GM23248 (cell line): ENCODE measurements around the gene NKAIN4. TPM values are rescaled to one million over a fixed set of nuclear protein-coding genes. Genes with fewer than 3 reads are reported as not detected.

ENCODE experiments used
- DNase-seq: peaks from one replicate; pipeline ENCODE4 v3.0.0-alpha.2; 2015
- H2AFZ ChIP-seq: fragments of 200-600 bp; sonication (generic); 2 replicates; pipeline ENCODE4 v1.6.1; 2016; ENCODE audit warnings: antibody characterized with exemption
- H3F3A ChIP-seq: fragments of 200-600 bp; sonication (generic); 2 replicates; pipeline ENCODE4 v1.6.1; 2016; ENCODE audit warnings: mild to moderate bottlenecking, antibody characterized with exemption, mixed run types; ENCODE audit not compliant: insufficient read depth
- H3K27ac ChIP-seq: fragments of 200-600 bp; sonication (generic); 2 replicates; pipeline ENCODE4 v1.5.1; 2016; ENCODE audit warnings: mild to moderate bottlenecking
- H3K27me3 ChIP-seq: fragments of 200-600 bp; sonication (generic); replicated peaks from 2 replicates; pipeline ENCODE4 v1.6.1; 2016; ENCODE audit warnings: mild to moderate bottlenecking; ENCODE audit not compliant: insufficient read depth
- H3K36me3 ChIP-seq: fragments of 200-600 bp; sonication (generic); 2 replicates; pipeline ENCODE4 v1.6.1; 2016; ENCODE audit warnings: low read depth, mild to moderate bottlenecking
- H3K4me1 ChIP-seq: fragments of 200-600 bp; sonication (generic); 2 replicates; pipeline ENCODE4 v1.6.1; 2016; ENCODE audit warnings: mild to moderate bottlenecking; ENCODE audit not compliant: insufficient read depth
- H3K4me2 ChIP-seq: fragments of 200-600 bp; sonication (generic); one replicate; pipeline ENCODE4 v1.6.1; 2016; ENCODE audit warnings: mild to moderate bottlenecking; ENCODE audit not compliant: unreplicated experiment
- H3K4me3 ChIP-seq: fragments of 200-600 bp; sonication (generic); 2 replicates; pipeline ENCODE4 v1.5.1; 2016; ENCODE audit warnings: mild to moderate bottlenecking
- H3K79me2 ChIP-seq: fragments of 200-600 bp; sonication (generic); 2 replicates; pipeline ENCODE4 v1.6.1; 2016; ENCODE audit warnings: mild to moderate bottlenecking; ENCODE audit not compliant: insufficient read depth
- H3K9ac ChIP-seq: fragments of 200-600 bp; sonication (generic); 2 replicates; pipeline ENCODE4 v1.6.1; 2016; ENCODE audit warnings: mild to moderate bottlenecking
- H3K9me2 ChIP-seq: fragments of 200-600 bp; sonication (generic); 2 replicates; pipeline ENCODE4 v1.6.1; 2016; ENCODE audit warnings: mixed run types, mild to moderate bottlenecking, moderate library complexity; ENCODE audit not compliant: insufficient read depth
- H3K9me3 ChIP-seq: fragments of 200-600 bp; sonication (generic); one replicate; pipeline ENCODE4 v1.6.1; 2017; ENCODE audit warnings: low read depth
- H4K20me1 ChIP-seq: fragments of 200-600 bp; sonication (generic); 2 replicates; pipeline ENCODE4 v1.6.0; 2016; ENCODE audit not compliant: insufficient read depth
- EZH2 ChIP-seq: fragments of 200-600 bp; sonication (generic); IDR thresholded peaks from 2 replicates; pipeline ENCODE4 v1.6.1; 2018; ENCODE audit warnings: antibody characterized with exemption, mild to moderate bottlenecking; ENCODE audit not compliant: insufficient read depth, poor library complexity, severe bottlenecking
- EZH2phosphoT487 ChIP-seq: fragments of 200-600 bp; sonication (generic); IDR thresholded peaks from 2 replicates; pipeline ENCODE4 v1.6.1; 2018; ENCODE audit warnings: antibody characterized with exemption, moderate library complexity, mild to moderate bottlenecking, low read depth; ENCODE audit not compliant: insufficient read depth
- WGBS, 2 experiments: methylation state at CpG; one replicate each; pipeline ENCODE4 v1.1.6; 2015 to 2017; ENCODE audit warnings: low lambda C conversion rate in 2 of 2, low coverage in 1 of 2; ENCODE audit errors: missing lambda C conversion rate in 2 of 2; 5-methylcytosine and 5-hydroxymethylcytosine counted together
- in situ Hi-C: fragments of 300-500 bp; cut with MboI; formaldehyde crosslinking; loops from 2 replicates; pipeline ENCODE4 v1.15.0; 2020
- polyA plus RNA-seq: library from polyadenylated mRNA; unstranded; fragments of >200 nt; fragmentation: Nextera tagmentation; extraction: Ambion mirVana; gene quantifications from 2 replicates; pipeline ENCODE4 v1.2.1, GENCODE V29; 2016
- total RNA-seq: library from RNA; depleted of rRNA; stranded (reverse); fragments of >200 nt; shearing (Covaris generic); gene quantifications from 2 replicates; pipeline ENCODE4 v1.2.3, GENCODE V29; 2014; rRNA removed

NKAIN4 gene
- total RNA-seq = not detected in 2 replicates
- polyA plus RNA-seq = not detected in 2 replicates

GRCh38 chr20:63254232-63254605 is at the start of gene NKAIN4:
TSS of gene NKAIN4 (minus strand) at chr20:63254463. CDS start at chr20:63254450, 13 bp downstream.
- WGBS, 2 experiments = 0 to 3% methylated on average over 17 to 24 of the region's 46 CpGs

GRCh38 chr20:63303095-63303666 is 48.9 kb upstream of the NKAIN4 start:
- Histone ChIP-seq H4K20me1 (no peaks in the 10 kb centered on the region), H3F3A (0 out of 2 replicates have a peak, but pooled peaks cover 3% of the 10 kb centered on the region), H3K9me3 (no peaks in the 10 kb centered on the region), H3K9me2 (no peaks in the 10 kb centered on the region), H3K27ac (no peak overlapping the region), H3K36me3 (no peaks in the 10 kb centered on the region), H3K4me2 (no peak overlapping the region), H3K9ac (no peak overlapping the region), H3K4me3 (no peak overlapping the region), H3K4me1 (no peaks in the 10 kb centered on the region), H2AFZ (no peak overlapping the region), H3K79me2 (no peaks in the 10 kb centered on the region), H3K27me3 (peaks cover 29% of the 10 kb centered on the region)
- TF ChIP-seq EZH2phosphoT487 (no peak), EZH2 (no peak)
- no peak for DNase-seq
- in situ Hi-C loops = no loop called here
- WGBS, 2 experiments = 33 to 36% methylated on average over 5 of the region's 5 CpGs

More at GRCh38 chr20:63254232-63254605, at the start of gene NKAIN4:
- Histone ChIP-seq H3K4me3 (no peak within 1 kb of the TSS), H3K27me3 (peaks cover 31% of the 10 kb centered on the region), H3F3A (no peaks in the 10 kb centered on the region), H3K27ac (no peak within 1 kb of the TSS), H3K9me3 (no peaks in the 10 kb centered on the region), H3K4me2 (no peak within 1 kb of the TSS), H4K20me1 (no peaks in the 10 kb centered on the region), H3K9me2 (no peaks in the 10 kb centered on the region), H3K4me1 (no peaks in the 10 kb centered on the region), H3K9ac (no peak within 1 kb of the TSS), H2AFZ (no peak within 1 kb of the TSS), H3K79me2 (no peaks in the 10 kb centered on the region), H3K36me3 (no peaks in the 10 kb centered on the region)
- no peak for DNase-seq
- in situ Hi-C loops = no loop called here
- no peak for TF ChIP-seq EZH2
- no peak for TF ChIP-seq EZH2phosphoT487

GRCh38 chr20:63301671-63302070 is 47.4 kb upstream of the NKAIN4 start:
- Histone ChIP-seq H3K9ac (no peak overlapping the region), H3K36me3 (no peaks in the 10 kb centered on the region), H2AFZ (no peak overlapping the region), H3K9me2 (no peaks in the 10 kb centered on the region), H3K4me1 (no peaks in the 10 kb centered on the region), H3K27me3 (peaks cover 29% of the 10 kb centered on the region), H3K27ac (no peak overlapping the region), H3K9me3 (no peaks in the 10 kb centered on the region), H3F3A (0 out of 2 replicates have a peak, but pooled peaks cover 3% of the 10 kb centered on the region), H3K4me3 (no peak overlapping the region), H3K4me2 (no peak overlapping the region), H3K79me2 (no peaks in the 10 kb centered on the region), H4K20me1 (no peaks in the 10 kb centered on the region)
- 94 to 96% methylated on average over 1 of the region's 1 CpG for WGBS, 2 experiments
- DNase-seq = no peak
- in situ Hi-C loops = no loop called here
- TF ChIP-seq EZH2 = no peak
- no peak for TF ChIP-seq EZH2phosphoT487

GRCh38 chr20:63298731-63299312 is 44.6 kb upstream of the NKAIN4 start:
- Histone ChIP-seq H3K9ac (no peak overlapping the region), H3K79me2 (no peaks in the 10 kb centered on the region), H3K4me2 (no peak overlapping the region), H3F3A (0 out of 2 replicates have a peak, but pooled peaks cover 3% of the 10 kb centered on the region), H3K9me3 (no peaks in the 10 kb centered on the region), H3K27me3 (peaks cover 50% of the 10 kb centered on the region), H3K36me3 (no peaks in the 10 kb centered on the region), H2AFZ (no peak overlapping the region), H3K9me2 (no peaks in the 10 kb centered on the region), H3K27ac (no peak overlapping the region), H4K20me1 (no peaks in the 10 kb centered on the region), H3K4me3 (no peak overlapping the region), H3K4me1 (no peaks in the 10 kb centered on the region)
- no peak for DNase-seq
- 65 to 67% methylated on average over 17 of the region's 17 CpGs for WGBS, 2 experiments
- TF ChIP-seq EZH2phosphoT487 (no peak), EZH2 (no peak)
- in situ Hi-C loops = no loop called here
